Skeletal muscle cell (primary cell): Measurements from ENCODE around the gene UNC5C.

Source experiments
- DNase-seq: peaks from one replicate; pipeline ENCODE4 v3.0.0-alpha.2; 2010; ENCODE audit warnings: low read depth
- H3K4me3 ChIP-seq: 2 replicates; pipeline ENCODE4 v1.5.1; 2011; ENCODE audit warnings: low read depth, mild to moderate bottlenecking, control low read depth, low read length, moderate library complexity

The UNC5C gene

DNA sequence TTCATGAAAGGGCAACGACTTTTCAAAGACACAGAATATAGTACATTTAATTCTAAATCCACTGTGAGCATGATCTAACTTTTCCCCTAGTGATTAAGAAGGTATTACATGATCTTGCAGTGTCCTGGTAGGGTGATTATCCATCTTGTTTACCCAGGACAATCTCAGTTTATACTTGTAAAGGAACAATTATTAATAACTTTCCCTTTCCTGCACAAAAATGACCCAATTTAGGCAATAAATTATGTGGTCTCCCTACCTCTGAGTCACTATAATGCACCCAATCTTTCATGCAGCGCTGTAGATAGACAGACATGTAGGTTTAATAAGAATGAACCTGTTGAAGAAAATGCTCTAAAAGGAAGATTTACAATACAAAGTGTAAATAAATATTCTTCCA, 22.7 kb downstream of the UNC5C start:
- no peak for DNase-seq
- no peak overlapping the region for H3K4me3 ChIP-seq

DNA sequence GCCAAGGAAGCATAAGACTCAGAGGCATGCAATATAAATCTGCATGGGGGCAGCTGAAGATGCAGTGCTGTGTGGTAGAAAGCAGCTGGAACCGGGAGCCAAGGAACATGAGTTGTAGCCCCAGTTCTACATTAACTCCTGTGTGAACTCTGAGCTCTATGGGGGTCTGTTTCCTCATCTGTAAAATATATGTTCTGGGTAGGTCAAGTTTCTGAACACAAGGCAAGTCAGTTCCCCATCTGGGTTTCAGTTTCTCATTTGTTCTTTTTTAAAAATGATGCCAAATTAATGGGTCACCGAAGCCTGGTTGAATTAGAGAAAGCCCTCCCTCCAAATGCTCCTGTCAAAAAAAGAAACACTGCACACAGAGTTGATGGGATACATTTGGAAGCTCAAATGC, 24.0 kb downstream of the UNC5C start:
- no peak overlapping the region for H3K4me3 ChIP-seq

DNA sequence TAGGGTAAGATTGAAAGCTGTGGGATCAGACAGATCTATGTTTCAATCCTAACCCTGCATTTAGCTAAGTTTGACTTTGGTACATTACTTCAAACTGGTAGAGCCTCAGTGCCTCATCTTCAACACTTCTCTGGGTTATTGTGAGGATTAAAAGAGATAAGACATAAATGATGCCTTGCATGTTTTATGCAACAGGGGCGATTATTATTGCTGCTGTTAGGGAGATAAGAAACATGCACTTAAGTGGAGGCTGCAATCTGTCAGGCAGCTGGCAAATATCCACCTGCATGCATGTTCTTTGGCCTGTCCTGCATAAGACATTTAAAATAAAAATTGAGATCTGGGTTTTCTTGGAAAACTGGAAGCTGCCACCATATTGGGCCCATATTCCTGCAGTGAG, 24.6 kb downstream of the UNC5C start:
- no peak for DNase-seq
- no peak overlapping the region for H3K4me3 ChIP-seq

More for the DNA sequence above, 24.0 kb downstream of the UNC5C start:
- DNase-seq: no peak

DNA sequence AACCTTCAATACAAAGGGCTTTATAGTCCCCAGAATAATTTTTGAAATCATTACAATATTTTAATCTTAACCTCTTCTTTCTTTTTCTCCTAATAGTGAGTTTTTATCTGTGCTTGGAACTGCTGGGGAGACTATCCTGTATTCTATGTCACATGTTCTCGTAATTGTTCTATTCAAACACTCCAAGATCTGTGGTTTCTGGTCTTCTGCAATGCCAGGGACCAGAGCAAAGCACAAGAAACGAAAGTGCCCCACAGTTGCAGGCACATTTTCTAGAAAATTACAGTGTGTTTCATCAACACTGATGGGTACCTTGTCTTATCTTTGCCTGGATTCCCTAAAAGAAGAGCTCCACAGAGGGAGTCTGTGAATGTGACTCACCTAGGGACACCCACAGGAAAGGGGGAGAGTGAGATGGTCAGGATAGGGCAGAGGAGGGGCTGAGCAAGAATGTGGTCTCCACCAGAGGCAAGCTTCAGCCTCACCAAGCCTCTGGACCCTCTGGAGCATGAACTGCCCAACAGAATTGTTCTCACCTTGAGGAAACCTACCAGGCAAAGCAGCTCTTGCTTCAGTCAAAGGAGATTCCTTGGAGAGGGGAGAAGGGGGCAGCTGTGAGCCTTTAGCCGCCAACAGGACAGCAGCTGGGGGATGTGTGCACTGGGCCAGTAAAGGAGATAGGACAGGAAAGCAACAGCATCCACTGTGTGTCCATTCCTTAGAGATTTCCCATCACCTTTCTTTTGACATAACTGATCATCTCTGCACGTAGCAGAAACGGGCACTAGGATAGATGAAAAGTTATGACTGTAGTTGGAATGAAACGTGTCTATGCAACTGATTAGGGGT, 25.9 kb downstream of the UNC5C start:
- DNase-seq: no peak
- no peak overlapping the region for H3K4me3 ChIP-seq

DNA sequence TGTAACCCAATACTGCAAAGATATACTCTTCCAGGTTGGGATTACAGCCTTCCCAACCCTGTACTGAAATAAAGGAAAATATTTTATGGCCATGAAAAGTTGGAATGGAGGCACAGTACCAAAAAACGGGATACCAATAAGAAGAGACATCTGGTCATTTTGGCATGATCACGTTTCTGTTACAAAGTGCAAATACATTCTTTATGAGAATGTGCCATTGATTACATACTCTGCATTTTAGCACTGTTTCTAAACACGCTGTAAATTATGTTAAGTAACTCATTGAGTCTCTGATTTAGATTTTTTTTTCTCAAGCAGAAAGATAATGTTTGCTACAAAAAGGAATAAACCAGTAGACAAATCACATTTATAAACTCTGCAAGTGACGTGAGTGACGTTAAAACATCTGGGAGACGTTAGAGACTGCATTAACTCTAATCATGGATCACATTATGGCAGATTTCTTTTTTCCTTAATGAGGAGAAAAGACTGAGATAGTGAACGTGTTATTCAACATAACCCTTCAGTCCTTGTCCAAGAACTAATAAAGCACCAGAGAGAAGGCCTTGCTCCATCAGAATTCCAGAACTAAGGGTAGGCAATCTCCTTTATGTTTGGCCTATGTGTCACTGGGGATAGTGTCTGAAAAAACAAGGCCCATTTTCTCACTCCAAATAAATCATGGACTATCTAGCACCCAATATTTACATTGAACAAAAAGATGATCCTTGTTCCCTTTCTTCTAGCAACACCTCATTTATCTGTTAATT, 31.0 kb downstream of the UNC5C start:
- no peak for DNase-seq
- H3K4me3 ChIP-seq: no peak overlapping the region

DNA sequence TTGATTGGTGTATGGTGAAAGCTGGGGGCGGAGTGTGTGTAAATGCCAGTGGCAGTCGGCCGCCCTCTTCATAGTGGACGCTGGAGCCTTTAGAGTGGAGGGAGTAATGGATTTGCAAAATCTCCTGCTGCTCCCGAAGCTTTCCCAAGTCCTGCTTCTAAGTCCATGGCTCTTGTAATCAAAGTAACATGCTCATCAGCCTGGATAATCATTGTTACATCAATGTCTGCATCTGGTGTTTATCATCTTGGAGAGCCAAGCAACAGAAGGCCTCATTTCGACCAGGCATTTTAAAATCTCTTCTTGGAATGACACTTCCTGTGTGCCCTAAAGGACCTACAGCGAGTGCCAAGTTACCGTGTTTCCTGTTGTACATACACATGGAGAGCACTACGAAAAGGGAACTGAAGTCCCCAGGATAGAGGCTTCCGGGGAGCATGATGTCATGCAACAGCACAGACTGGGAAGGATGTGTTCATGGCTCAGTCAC, 32.2 kb downstream of the UNC5C start:
- no peak overlapping the region for H3K4me3 ChIP-seq
- no peak for DNase-seq

DNA sequence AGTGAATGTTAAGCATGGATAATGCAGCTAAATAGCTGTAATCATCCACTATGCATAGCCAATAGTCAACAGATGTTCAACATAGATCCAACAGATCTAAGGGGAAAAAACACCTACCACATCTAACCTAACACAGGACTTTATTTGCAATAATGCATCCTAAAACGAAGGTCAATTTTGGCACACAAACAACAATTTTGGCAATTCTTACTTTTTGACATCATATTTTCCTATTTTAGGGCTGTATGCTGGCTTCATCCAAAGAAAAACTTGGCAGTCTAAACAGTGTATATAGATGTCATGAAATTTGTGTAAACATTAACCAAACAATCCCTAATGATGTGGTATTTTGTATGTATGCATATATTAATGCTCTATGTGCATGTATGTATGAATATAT, 33.2 kb downstream of the UNC5C start:
- no peak for DNase-seq
- H3K4me3 ChIP-seq: no peak overlapping the region

DNA sequence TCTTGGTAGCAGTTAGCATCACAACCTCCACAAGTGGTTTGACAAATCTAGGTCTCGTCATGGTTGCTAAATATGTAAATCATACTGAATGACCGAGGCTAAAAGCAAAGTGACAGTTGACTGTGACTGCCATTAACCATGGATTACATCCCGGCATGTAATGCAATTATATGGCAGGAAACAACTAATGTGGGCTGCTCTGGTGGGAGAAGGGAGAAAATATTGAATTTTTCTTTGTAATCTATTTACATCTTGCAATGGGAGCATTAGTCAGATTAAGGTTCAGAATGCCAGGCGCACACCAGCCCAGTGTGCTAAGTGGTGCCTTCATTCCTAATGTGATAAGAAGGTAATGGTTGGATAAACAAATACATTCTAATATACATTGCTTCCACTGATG, 35.8 kb downstream of the UNC5C start:
- H3K4me3 ChIP-seq: no peak overlapping the region
- no peak for DNase-seq

DNA sequence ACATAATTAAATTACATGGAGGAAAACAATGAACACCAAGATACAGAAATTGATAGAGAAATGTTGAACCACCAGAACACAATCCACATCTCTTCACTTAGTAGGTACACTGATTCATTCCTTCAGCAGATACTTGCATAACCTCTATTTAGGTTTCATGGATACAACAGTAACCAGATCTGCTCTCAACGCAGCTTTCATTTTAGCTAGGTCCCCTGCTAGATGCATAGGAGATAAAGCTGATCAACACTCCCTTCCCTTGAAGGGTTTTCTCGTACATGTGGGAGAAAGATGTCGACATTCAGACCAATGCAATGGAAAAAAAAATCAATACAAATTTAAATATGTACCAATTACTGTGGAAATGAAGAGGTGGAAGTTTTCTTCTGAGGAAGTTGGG, 37.3 kb downstream of the UNC5C start:
- no peak overlapping the region for H3K4me3 ChIP-seq
- no peak for DNase-seq

DNA sequence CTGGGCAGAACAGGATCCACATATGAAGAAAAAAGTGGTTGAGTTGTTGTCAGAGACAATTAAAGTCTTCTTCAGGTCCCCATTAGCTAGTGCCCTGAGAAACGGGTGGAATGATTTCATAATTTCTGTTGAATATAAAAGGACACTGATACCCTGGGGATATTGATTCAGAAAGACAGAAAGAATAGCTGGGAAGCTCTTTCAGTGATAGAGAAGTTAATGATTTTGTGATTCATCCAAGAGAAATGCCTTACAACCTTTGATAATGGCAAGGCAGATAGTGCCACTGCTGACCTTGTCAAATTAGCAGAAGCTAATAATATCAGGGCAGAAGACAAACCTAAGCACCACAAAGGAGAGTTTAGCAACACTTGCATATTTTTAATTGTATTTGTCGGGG, 37.9 kb downstream of the UNC5C start:
- no peak for DNase-seq
- H3K4me3 ChIP-seq: no peak overlapping the region

DNA sequence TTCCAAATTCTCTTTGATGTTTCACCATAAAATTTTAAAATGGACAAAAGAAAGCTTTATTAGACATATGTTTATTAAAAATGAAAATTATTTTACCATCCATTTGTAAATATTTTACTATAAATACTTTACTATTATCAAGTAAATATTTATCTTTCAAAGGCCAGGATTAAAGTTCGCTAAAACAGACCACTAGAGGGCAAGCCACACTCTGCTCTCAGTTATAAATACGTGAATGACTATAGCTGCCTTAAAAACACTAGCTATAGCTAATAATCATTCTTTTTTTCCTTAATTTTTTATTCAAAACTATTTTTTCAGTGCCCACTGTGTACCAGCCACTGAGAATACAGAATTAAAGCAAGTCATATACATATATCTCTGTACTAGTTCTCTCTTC, 38.6 kb downstream of the UNC5C start:
- DNase-seq: no peak

DNA sequence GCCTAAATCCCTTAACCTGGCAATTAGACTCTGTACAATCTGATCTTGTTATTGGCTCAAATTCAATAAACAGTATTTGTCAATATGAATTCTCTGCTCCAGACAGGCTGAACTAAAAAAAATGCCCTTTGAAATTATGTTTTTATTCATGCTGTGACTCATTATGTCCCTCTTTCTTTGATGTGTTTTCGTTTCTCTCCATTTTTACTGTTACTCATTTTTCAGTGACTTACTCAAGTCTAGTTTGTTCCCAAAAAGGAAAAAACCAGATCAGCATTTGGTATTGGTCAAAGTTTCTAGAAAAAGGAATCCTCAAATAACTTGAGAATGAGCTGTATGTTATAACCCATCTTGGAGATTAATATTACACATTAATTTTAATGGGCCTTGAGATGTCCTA, 40.4 kb downstream of the UNC5C start:
- no peak for DNase-seq
- no peak overlapping the region for H3K4me3 ChIP-seq

More for the DNA sequence above, 38.6 kb downstream of the UNC5C start:
- H3K4me3 ChIP-seq: no peak overlapping the region

DNA sequence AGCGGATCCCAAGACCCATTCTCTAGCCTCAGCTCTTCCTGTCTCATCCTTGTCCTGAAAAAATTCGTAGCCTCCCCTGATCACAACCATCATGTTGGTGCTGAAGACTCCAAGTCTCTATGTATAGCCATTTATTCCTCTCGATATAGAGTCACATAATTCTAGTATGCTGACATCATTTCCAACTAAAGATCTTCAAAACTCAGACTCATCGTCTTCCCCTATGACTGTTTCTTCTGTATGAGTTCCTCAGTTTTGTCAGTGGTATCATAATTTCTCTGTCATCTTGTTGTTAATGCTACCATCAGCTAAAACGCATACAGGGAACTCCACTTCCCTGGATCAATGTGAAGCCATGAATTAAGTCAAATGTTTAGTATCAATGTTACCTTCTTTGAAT, 41.2 kb downstream of the UNC5C start:
- H3K4me3 ChIP-seq: no peak overlapping the region
- DNase-seq: no peak

DNA sequence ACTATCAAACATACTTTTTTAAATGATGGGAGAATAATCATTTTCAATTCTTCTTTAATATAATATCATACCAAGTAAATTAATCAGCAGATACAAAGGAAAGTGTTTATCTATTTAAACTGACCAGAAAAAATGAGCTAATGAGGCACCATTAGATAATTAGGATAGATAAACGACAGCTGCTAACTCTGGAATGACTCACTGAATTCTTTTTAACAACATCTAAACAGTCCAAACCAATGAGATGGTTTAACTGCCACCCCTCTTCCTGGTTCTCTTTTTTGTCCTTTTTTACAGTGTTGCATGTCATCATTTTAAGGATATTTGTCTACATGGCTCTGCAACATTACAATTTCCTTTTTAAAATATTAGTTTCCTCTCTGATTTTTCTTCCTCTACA, 41.6 kb downstream of the UNC5C start:
- DNase-seq: no peak
- H3K4me3 ChIP-seq: no peak overlapping the region

DNA sequence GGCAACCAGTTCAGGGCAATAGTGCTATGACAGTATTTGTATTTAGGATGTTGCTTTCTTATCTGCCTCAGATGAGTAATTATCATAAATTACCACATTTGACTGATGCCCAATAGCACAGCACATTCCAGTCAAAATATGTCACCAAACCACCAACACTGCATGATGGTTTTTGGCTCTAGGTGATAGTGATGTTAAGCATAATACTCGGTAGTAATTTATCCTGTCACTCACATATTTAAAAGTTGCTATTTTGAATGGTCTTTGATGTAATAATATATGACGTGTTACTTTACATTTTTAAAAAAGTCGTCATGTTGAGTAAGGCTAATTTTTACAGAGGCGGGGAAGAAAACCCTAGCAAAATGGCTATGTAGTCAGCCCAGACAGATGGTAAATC, 42.5 kb downstream of the UNC5C start:
- DNase-seq: no peak

DNA sequence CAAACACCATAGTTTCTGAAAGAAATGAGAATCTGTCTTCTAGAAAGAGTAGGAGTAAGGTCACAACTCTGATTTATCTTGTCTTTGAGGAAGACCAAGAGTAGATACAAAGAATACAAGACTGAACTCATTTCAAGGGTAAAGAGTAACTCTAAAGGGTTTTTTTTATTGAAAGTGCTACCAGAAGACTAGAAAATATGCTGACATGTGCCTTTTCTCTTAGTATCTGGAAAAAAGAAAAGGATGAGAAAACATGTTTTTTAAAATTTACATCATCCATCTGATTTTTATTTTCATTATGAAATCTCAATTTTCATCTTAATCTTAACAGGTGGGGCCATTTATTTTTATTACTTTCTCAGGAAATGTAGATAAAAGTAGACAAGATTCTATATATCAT, 43.0 kb downstream of the UNC5C start:
- no peak for DNase-seq
- no peak overlapping the region for H3K4me3 ChIP-seq

More for the DNA sequence above, 42.5 kb downstream of the UNC5C start:
- no peak overlapping the region for H3K4me3 ChIP-seq

DNA sequence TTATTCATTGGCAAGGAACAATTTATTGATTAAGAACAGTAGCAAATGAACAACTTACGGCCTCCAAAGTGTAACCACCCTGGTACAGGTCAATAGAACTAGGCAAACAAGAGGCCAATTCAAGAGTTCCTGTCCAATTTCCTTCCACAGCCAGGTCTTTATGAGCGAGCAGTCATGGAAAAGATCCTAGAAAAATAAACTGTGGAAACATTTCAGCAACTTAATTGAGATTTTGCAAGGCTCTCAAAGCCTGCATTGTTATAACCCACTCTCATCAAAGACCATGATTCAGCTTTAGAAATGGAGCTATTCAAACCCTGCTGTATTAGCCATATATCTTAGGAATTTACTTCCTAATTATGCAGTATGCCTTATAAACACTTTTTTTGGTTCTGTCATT, 43.6 kb downstream of the UNC5C start:
- peak; percentile 24 for DNase-seq
- no peak overlapping the region for H3K4me3 ChIP-seq

DNA sequence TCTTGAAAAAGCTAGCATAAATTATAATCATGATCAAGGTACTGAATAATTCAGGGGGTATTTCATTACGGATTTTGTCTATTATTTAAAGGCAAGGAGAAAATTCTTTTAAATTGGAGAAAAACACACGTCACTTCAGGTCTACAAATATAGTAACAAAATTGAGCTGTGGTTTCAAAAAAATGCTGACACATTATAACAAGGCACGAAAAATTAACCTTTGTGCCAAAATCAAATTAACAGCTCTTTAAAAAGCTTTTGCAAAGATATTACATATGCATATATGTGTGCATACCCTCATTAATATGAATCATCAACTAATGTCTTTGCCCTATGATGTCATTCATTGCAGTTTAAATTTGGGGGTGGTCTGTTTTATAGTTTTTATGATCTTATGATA, 44.3 kb downstream of the UNC5C start:
- DNase-seq: no peak
- no peak overlapping the region for H3K4me3 ChIP-seq

DNA sequence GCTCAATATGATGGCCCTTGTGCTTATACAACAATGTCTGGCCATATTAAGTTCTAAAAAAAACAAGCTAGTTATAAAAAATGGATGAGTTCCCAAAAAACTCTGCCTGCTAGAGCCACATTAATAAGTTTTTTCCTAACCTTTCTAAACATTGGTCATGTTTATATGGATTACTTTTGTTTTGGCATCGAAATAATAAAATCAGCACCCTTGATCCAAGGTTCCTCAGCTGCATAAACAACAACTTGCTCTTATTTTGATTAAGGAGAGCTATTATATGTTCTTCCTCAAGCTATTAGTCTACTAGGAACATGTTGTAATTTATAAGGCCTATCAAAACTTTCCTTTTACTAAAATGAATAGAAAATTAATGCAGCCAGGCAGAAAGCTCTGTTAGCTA, 48.4 kb downstream of the UNC5C start:
- DNase-seq: no peak

DNA sequence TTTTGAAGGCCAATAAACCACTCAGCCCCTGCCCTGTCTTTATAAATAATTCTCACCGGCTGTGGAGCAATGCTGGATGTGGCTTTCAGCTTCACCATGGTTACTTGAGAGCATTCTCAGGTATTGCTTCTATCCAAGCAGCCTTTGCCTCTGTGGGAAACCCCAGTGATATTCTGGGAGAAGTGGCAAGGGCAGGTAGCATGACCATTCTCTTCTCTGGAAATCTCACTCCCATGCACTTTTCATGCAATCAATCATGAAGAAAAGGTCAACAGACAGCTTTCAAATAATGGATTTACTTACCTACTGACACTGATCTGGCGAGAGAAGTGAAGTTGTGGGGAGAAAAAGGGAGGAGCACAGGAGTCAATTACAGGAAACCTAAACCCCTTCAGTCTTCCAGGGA, 49.5 kb downstream of the UNC5C start:
- H3K4me3 ChIP-seq: no peak overlapping the region
- no peak for DNase-seq

More for the DNA sequence above, 48.4 kb downstream of the UNC5C start:
- no peak overlapping the region for H3K4me3 ChIP-seq

DNA sequence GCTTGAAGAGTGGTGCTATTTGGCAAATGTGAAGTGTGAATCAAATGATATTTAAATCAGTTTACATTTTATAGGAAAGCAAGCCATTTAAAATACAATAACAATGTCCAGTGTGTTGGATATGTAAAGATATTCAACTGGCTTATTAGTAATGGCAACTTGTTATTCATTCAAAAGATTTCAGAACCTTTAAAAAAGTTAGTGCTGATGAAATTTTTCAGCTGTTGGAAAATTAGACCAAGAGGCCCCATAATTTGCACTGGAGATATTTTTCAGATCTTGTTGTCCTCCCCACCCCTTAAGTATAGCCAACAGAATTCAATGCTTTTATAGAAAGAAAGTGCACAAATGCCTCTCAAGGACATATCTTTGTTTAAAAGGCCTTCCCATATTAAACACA, 54.6 kb downstream of the UNC5C start:
- no peak for DNase-seq
- no peak overlapping the region for H3K4me3 ChIP-seq
